K562 (cell line): ENCODE data around the gene RRAS. TPM values are rescaled to one million over a fixed set of nuclear protein-coding genes. Genes with fewer than 3 reads are reported as not detected.

Experiments used
- ATF6 ChIP-seq: sonication (generic); formaldehyde crosslinking; IDR thresholded peaks from 2 replicates; pipeline ENCODE4 v1.4.0; 2020; ENCODE audit warnings: mild to moderate bottlenecking, missing genetic modification reagents
- CBX8 ChIP-seq: fragments of 200-600 bp; sonication (generic); IDR thresholded peaks from 2 replicates; pipeline ENCODE4 v1.6.1; 2012; ENCODE audit warnings: borderline replicate concordance, mixed run types, low read depth, mild to moderate bottlenecking, moderate library complexity, mixed read lengths, low read length, control low read depth, inconsistent platforms; ENCODE audit not compliant: poor library complexity, severe bottlenecking; ENCODE audit errors: extremely low read depth
- CHAMP1 ChIP-seq: fragments of 450-650 bp; IDR thresholded peaks from 2 replicates; pipeline ENCODE4 v1.6.1; 2016; ENCODE audit warnings: mild to moderate bottlenecking
- CHD2 ChIP-seq: IDR thresholded peaks from 2 replicates; pipeline ENCODE4 v1.6.1; 2011; ENCODE audit warnings: low read depth, low read length
- CREB3 ChIP-seq: fragments of 450-650 bp; conservative IDR thresholded peaks from 2 replicates; pipeline ENCODE4 v1.6.1; 2016; ENCODE audit warnings: missing genetic modification characterization, low read depth, mild to moderate bottlenecking, missing compliant biosample characterization, moderate library complexity
- ELK1 ChIP-seq: sonication (generic); formaldehyde crosslinking; IDR thresholded peaks from 2 replicates; pipeline ENCODE4 v1.8.1; 2022; ENCODE audit warnings: missing genetic modification reagents
- EP300 ChIP-seq: IDR thresholded peaks from 2 replicates; pipeline ENCODE4 v1.6.1; 2012; ENCODE audit warnings: low read length, improper control_type of control experiment
- FOXJ2 ChIP-seq: fragments of 200-800 bp; sonication (Bioruptor generic); IDR thresholded peaks from 2 replicates; pipeline ENCODE4 v1.6.1; 2016; ENCODE audit warnings: missing genetic modification characterization, missing compliant biosample characterization
- GATAD2B ChIP-seq: fragments of 450-650 bp; IDR thresholded peaks from 2 replicates; pipeline ENCODE4 v1.6.1; 2017; ENCODE audit warnings: mild to moderate bottlenecking, borderline replicate concordance
- HNRNPH1 ChIP-seq: fragments of 200-400 bp; formaldehyde crosslinking; optimal IDR thresholded peaks from 2 replicates; pipeline ENCODE3; 2017; ENCODE audit warnings: low read depth, mild to moderate bottlenecking, low read length, moderate library complexity
- HNRNPK ChIP-seq: fragments of 200-400 bp; formaldehyde crosslinking; IDR thresholded peaks from one replicate; pipeline ENCODE4 v1.6.1; 2018; ENCODE audit warnings: mild to moderate bottlenecking, low read depth, low read length; ENCODE audit not compliant: poor library complexity, severe bottlenecking
- KAT2B ChIP-seq: IDR thresholded peaks from one replicate; pipeline ENCODE4 v1.6.1; 2012; ENCODE audit warnings: low read depth, mild to moderate bottlenecking, control low read depth, inconsistent platforms, low read length, moderate library complexity
- KLF10 ChIP-seq: fragments of 250-450 bp; sonication (Bioruptor Pico); IDR thresholded peaks from 2 replicates; pipeline ENCODE4 v1.6.1; 2021; ENCODE audit warnings: matching md5 sums
- POLR2A ChIP-seq: fragments of 450-650 bp; conservative IDR thresholded peaks from 2 replicates; pipeline ENCODE4 v1.6.1; 2016
- POLR2H ChIP-seq: IDR thresholded peaks from 2 replicates; pipeline ENCODE4 v1.6.1; 2016; ENCODE audit warnings: missing genetic modification characterization, low read depth, mild to moderate bottlenecking, control low read depth, missing compliant biosample characterization, moderate library complexity
- SMAD3 ChIP-seq: fragments of 450-650 bp; formaldehyde crosslinking; conservative IDR thresholded peaks from 2 replicates; pipeline ENCODE4 v1.4.0; 2020; ENCODE audit warnings: mild to moderate bottlenecking
- TAF9B ChIP-seq: fragments of 450-650 bp; IDR thresholded peaks from 2 replicates; pipeline ENCODE4 v1.6.1; 2018; ENCODE audit warnings: mild to moderate bottlenecking; ENCODE audit not compliant: partially characterized antibody
- ZNF140 ChIP-seq: fragments of 250-450 bp; sonication (Bioruptor Pico); IDR thresholded peaks from 2 replicates; pipeline ENCODE4 v1.8.0; 2021; ENCODE audit warnings: moderate library complexity, mild to moderate bottlenecking, inconsistent platforms
- ZNF282 ChIP-seq: sonication (generic); formaldehyde crosslinking; IDR thresholded peaks from 2 replicates; pipeline ENCODE4 v1.8.1; 2023; ENCODE audit warnings: missing genetic modification reagents
- ZNF449 ChIP-seq: fragments of 250-450 bp; sonication (Bioruptor Pico); IDR thresholded peaks from 2 replicates; pipeline ENCODE4 v1.8.0; 2022; ENCODE audit warnings: moderate library complexity, mild to moderate bottlenecking, inconsistent platforms
- ZSCAN32 ChIP-seq: fragments of 450-650 bp; formaldehyde crosslinking; IDR thresholded peaks from 2 replicates; pipeline ENCODE4 v1.4.0; 2020; ENCODE audit warnings: mild to moderate bottlenecking, moderate library complexity
- polyA plus RNA-seq, 8 experiments: library from polyadenylated mRNA; depleted of rRNA in 4 of 8; stranded (reverse) in 5 of 8; unstranded in 3 of 8; fragments of >200 nt; fragmentation: Nextera tagmentation in 2 of 8; fragmentation: Illumina TruSeq in 1 of 8; extraction: Ambion mirVana in 2 of 8; extraction: Trizol in 1 of 8; gene quantifications; 2 replicates each; pipeline versions ENCODE4 v1.2.1 to v1.2.3, GENCODE V29; 2011 to 2014; ENCODE audit warnings: inconsistent platforms in 1 of 8, missing spikeins in 1 of 8
- total RNA-seq, 7 experiments: library from RNA; depleted of rRNA in 6 of 7; stranded (reverse); fragments of >200 nt in 6 of 7; fragmentation: Illumina TruSeq in 2 of 7; extraction: Trizol in 2 of 7; gene quantifications; 2 replicates each; pipeline versions ENCODE4 v1.2.1 to v1.2.3, GENCODE V29; 2011 to 2021; ENCODE audit warnings: low replicate concordance in 1 of 7

The RRAS gene
- total and polyA plus RNA-seq, 9 of the 15 experiments (the other 6 are each of a cell fraction or from before 2014, with no cell fraction given): 0.70 to 17.3 (median 8.2) TPM

GRCh38 chr19:49677231-49677900, 37.4 kb upstream of the RRAS start, which contains the start of gene PRMT1 (continued):
- TF ChIP-seq TAF9B (peak; percentile 82), ZNF140 (no peak), KAT2B (peak; percentile 85), HNRNPH1 (peak; percentile 62), GATAD2B (no peak; the same call in 1 of the 2 replicates), ATF6 (no peak), POLR2A (peak; percentile 95), FOXJ2 (tag) (no peak), ZNF449 (CRISPR knock-in tag) (no peak), SMAD3 (CRISPR knock-in tag) (0 out of 2 replicates have a peak, but pooled peaks have one; percentile 4), CHD2 (no peak), EP300 (no peak), CBX8 (no peak), KLF10 (CRISPR knock-in tag) (no peak), CHAMP1 (no peak), ZNF282 (no peak), ZSCAN32 (CRISPR knock-in tag) (no peak), CREB3 (tag) (no peak), HNRNPK (no peak), ELK1 (CRISPR knock-in tag) (no peak), POLR2H (tag) (peak; percentile 63; the same call in 1 of the 2 replicates)
